ENCODE results near the gene ATG14.

Gene ATG14

DNA sequence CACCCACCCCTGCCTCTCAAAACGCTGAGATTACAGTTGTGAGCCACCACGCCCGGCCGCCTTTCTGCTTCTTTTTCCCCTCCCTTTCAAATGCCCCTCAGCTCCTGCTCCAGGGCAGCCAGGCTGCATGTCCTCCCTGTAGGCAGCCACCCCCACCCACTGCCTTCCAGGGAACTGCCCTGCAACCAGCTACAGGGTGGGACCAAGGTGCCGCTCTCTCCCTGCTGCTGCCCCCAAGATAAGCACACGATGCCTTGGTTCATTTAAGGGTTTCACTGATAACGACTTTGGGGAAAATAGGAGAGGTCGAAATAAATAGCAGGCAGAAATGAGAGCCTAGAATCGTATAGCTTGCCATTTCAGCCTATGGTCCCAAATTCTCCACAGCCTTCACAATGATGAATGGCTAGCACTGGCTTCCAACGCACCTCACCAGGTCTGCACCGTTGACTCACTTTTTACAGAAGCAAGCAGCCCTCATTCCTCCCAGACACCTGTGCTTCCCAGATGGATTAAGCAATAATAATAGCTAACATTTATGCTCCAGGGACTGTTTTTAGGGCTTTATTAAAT lies 40.7 kb downstream of the ATG14 start:
- no peak overlapping the region for H3K4me3 ChIP-seq (ENCODE audit: low read depth, low read length)
- no peak overlapping the region for H3K27ac ChIP-seq
- TF ChIP-seq, protein P1, sequence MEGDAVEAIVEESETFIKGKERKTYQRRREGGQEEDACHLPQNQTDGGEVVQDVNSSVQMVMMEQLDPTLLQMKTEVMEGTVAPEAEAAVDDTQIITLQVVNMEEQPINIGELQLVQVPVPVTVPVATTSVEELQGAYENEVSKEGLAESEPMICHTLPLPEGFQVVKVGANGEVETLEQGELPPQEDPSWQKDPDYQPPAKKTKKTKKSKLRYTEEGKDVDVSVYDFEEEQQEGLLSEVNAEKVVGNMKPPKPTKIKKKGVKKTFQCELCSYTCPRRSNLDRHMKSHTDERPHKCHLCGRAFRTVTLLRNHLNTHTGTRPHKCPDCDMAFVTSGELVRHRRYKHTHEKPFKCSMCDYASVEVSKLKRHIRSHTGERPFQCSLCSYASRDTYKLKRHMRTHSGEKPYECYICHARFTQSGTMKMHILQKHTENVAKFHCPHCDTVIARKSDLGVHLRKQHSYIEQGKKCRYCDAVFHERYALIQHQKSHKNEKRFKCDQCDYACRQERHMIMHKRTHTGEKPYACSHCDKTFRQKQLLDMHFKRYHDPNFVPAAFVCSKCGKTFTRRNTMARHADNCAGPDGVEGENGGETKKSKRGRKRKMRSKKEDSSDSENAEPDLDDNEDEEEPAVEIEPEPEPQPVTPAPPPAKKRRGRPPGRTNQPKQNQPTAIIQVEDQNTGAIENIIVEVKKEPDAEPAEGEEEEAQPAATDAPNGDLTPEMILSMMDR (IDR thresholded peaks at IDR 0.05; ENCODE audit: low read depth, low read length, missing control alignments) = no peak
- H3K27me3 ChIP-seq (replicated peaks) = no peaks in the 10 kb centered on the region
- H3K36me3 ChIP-seq (replicated peaks) = peaks cover 2% of the 10 kb centered on the region
- DNase-seq = no peak
- in situ Hi-C loops (cut with HindIII; ENCODE audit: low pct_ligation_motif_present, low sequenced_read_pairs) = no loop called here

DNA sequence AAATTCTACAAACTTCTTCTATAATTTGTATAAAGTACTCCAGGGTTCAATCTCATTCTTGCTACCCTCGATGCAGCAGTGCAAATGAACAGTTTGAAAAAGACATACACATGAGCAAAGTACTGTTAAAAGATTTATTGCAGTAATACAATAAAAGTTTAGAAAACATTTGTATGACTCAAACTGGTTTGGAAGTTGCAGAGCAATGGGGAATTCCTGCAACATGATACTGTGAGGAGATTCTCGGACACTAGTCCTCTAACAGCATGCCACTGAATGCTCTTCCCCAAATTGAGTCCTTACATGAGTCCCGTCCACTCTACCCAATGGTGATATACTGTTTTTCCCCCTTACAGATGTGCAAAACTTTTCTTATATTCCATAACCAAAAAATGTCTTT lies 45.4 kb downstream of the ATG14 start:
- peaks cover 6% of the 10 kb centered on the region for H3K36me3 ChIP-seq (replicated peaks)
- no peaks in the 10 kb centered on the region for H3K27me3 ChIP-seq (replicated peaks)
- peak; percentile 24 for DNase-seq
- in situ Hi-C loops (cut with HindIII; ENCODE audit: low pct_ligation_motif_present, low sequenced_read_pairs) = no loop called here
- TF ChIP-seq, protein P1 (IDR thresholded peaks at IDR 0.05; ENCODE audit: low read depth, low read length, missing control alignments) = no peak
- H3K4me3 ChIP-seq (ENCODE audit: low read depth, low read length) = no peak overlapping the region
- no peak overlapping the region for H3K27ac ChIP-seq

DNA sequence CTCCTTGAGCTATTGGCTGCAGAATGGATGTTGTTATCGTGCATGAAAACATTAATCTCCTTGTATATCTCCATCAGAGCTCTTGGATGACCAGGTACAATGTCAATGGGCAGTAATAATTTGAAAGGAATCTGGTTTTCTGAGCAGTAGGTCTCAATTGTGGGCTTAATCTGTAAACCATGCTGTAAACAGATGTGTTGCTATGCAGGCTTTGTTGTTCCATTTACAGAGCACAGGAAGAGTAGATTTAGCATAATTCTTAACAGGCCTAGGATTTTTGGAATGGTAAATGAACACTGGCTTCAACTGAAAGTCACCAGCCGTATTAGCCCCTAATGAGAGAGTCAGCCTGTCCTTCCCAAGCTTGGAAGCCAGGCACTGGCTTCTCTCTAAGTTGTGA lies 50.4 kb downstream of the ATG14 start:
- in situ Hi-C loops (cut with HindIII; ENCODE audit: low pct_ligation_motif_present, low sequenced_read_pairs) = no loop called here
- TF ChIP-seq, protein P1 (IDR thresholded peaks at IDR 0.05; ENCODE audit: low read depth, low read length, missing control alignments) = no peak
- DNase-seq = no peak
- Histone ChIP-seq H3K27me3 (replicated peaks) (no peaks in the 10 kb centered on the region), H3K27ac (no peak overlapping the region), H3K36me3 (replicated peaks) (peaks cover 4% of the 10 kb centered on the region), H3K4me3 (ENCODE audit: low read depth, low read length) (no peak overlapping the region)

DNA sequence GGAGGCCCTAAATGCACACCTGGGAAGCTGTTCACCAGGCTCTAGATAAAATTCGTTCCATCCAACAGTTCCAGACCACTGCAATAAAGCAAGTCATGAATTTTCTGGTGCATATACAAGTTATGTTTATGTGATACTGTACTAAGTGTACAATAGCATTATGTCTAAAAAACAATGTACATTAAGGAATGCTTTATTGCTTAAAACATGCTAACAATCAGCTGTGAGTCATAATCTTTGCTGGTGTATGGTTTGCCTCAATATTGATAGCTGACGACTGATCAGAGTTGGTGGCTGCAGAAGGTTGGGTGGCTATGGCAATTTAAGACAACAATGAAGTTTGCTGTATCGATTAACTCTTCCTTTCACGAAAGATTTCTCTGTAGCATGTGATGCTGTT lies 52.3 kb downstream of the ATG14 start:
- Histone ChIP-seq H3K27ac (no peak overlapping the region), H3K4me3 (ENCODE audit: low read depth, low read length) (no peak overlapping the region), H3K27me3 (replicated peaks) (no peaks in the 10 kb centered on the region), H3K36me3 (replicated peaks) (peaks cover 5% of the 10 kb centered on the region)
- no peak for DNase-seq
- TF ChIP-seq, protein P1 (IDR thresholded peaks at IDR 0.05; ENCODE audit: low read depth, low read length, missing control alignments) = no peak
- in situ Hi-C loops (cut with HindIII; ENCODE audit: low pct_ligation_motif_present, low sequenced_read_pairs) = no loop called here

DNA sequence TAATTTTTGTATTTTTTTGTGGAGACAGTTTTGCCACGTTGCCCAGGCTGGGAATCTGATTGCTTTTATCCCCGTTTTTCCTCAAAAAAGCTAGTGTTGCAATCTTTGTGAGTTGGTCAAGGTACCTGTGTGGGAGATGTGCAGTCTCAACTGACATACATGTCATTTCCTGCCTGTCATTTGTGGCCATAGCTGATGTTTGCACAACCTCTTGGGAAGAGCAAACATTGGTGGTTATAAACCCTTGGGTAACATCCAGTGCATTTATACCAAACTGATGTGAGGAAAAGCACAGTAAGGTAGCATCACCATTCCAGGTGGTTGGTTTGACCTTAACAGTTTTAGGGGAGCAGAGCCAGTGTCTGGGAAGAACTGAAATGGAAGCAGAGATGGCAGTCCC lies 54.7 kb downstream of the ATG14 start:
- Histone ChIP-seq H3K27ac (no peak overlapping the region), H3K4me3 (ENCODE audit: low read depth, low read length) (no peak overlapping the region), H3K27me3 (replicated peaks) (no peaks in the 10 kb centered on the region), H3K36me3 (replicated peaks) (peaks cover 13% of the 10 kb centered on the region)
- in situ Hi-C loops (cut with HindIII; ENCODE audit: low pct_ligation_motif_present, low sequenced_read_pairs) = no loop called here
- no peak for DNase-seq
- TF ChIP-seq, protein P1 (IDR thresholded peaks at IDR 0.05; ENCODE audit: low read depth, low read length, missing control alignments) = no peak

DNA sequence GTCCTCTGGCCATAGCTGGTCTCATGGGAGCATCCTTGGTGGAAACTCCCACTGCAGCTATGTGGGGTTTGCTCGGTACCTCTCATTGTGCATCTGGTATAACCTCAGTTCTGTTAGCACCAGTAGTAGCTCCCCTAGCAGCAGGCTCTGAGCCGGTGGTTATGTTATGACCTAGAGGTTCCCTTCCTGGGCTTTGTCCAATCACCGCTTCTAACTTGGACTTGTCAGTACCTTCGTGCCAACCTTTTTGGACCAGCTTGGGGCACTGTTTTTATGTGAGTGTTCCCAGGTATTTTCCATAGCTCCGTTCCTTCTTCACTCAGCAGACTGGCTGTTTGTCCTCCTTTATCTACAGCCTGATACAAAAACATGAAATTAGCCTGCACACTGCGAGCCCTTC lies 55.7 kb downstream of the ATG14 start:
- TF ChIP-seq, protein P1 (IDR thresholded peaks at IDR 0.05; ENCODE audit: low read depth, low read length, missing control alignments) = no peak
- in situ Hi-C loops (cut with HindIII; ENCODE audit: low pct_ligation_motif_present, low sequenced_read_pairs) = no loop called here
- Histone ChIP-seq H3K27me3 (replicated peaks) (no peaks in the 10 kb centered on the region), H3K4me3 (ENCODE audit: low read depth, low read length) (no peak overlapping the region), H3K36me3 (replicated peaks) (peaks cover 10% of the 10 kb centered on the region), H3K27ac (no peak overlapping the region)
- no peak for DNase-seq

All from brain microvascular endothelial cell (primary cell).